Tongue (tissue), 2 donors: Measurements from ENCODE around the gene SPOP. TPM values are rescaled to one million over a fixed set of nuclear protein-coding genes. Genes with fewer than 3 reads are reported as not detected.

Source experiments
- DNase-seq: peaks from one replicate; pipeline ENCODE4 v3.0.0-alpha.2; 2015
- total RNA-seq: library from RNA; depleted of rRNA; stranded (reverse); fragments of >200 nt; gene quantifications from one replicate; pipeline ENCODE4 v1.2.3, GENCODE V29; 2014

SPOP gene
- total RNA-seq, 1 donor from 2014 or later: 131 TPM

DNA sequence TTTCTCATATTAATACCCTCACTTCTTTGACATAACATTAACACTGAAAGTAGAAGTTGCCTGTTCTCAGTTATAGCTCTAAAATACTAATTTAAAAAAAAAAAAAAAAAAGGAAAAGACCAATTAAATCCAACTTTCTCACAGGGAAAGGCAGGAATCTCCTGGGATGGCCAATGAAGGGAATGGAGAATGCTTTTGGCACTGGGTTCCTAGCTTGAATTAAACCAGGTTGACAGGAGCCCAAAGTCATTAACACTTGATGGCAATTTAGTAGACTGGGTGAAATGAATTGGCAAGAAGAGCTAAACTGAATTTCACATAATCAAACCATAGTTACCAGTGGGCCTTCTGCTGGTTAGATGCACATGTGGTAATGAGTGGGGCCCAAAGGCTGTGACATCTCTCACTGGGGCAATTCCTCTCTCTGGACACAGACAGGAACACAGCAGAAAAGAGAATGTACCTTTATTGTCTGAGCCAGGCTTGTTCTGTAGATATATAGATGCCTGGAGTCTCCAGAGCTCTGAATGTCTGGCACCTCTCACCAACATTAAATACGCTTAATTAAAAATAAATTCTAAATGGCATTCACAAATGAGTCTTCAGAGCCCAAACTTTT lies 64.6 kb downstream of the SPOP start:
- no peak for DNase-seq

DNA sequence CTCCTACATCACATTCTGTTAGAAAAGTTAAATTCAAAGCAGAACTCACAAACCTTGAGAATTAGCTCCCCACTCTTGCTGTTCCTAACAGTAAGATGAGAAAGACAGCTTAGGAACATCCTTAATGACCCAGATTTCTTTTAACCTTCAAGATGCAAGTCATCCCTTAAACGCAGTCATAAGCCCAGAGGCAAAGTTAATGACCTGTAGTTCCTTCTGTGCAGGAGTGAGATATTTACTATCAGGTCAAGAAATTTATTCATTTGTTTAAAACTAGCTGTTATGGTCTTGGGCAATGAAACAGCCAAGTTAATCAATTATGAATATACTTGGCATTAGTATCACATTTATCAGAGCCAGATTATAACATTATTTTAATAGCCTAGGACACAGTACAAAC lies 65.2 kb downstream of the SPOP start:
- DNase-seq: no peak

DNA sequence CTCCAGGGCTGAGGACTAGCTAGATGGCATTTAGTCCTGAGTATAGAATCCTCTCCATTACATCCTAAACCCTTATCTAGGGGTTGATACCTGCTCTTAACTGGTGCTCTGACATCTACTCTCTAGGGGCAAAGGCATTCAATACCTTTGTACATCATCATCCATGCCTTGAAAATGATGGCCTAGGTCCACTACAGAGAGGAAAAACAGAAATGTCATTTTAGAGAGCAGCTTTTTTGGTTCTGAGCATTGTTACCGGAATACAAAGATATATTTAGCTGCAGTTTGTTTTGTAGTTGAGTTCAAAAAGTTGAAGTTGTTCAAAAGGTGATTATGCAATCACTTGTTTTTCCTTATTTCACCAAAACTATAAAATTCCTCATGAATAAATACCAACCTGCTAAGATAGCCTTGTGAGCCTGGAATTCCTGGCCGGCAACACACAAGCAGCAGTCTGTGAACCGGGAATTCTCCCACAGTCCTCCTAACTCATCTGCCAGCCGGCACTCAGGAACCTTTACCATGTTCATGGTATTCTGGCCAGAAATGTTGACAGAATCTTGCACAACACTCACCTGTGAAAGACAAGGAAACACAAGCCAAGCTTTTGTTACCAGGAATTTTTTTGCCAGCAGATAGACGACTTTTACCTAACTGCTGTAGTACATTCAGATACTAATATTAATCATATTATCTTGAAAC lies 66.9 kb downstream of the SPOP start:
- DNase-seq: no peak

DNA sequence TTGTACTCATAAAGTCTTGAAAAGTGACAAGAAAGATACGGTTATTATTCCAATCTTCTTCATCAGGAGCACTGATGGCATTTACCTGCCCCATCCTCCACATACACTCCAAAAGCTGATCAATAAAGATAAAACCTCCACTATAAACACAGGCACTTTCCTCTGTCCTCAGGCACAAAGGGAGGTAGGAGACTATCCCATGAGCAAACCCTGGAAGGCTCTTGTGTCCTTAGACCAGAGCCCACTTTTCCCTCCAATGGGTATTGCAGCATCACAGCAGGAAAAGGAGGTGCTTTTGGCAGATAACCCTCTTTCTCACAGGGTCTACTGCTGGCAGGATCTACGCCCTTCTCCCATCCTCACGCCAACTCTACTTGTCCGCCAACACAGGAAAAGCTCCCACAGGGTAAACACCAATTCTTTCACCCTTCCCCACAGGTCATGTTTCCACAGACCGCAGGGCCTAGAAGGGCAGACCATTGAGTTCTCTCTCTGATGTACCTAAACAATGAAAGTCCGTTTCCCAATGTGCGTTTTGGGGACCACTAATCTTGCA lies 73.5 kb downstream of the SPOP start:
- DNase-seq: no peak

DNA sequence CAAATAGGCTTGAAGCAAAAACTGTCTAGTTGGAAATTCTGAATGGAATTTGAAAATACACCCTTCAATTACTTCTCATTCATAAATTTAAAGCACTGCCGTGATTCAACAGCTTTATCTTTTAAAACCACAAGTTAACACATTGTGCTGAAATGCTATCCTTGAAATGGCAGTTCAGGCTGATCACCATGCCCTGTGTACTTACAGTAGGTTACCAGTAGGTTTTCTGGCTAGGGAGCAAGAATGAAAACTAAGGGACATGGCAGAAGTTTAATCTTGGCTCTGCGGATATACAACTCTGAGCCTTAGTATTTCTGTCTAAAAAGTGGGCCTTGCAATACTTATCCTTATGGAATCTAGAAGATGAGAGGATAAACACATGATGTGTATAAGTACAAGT lies 74.2 kb downstream of the SPOP start:
- no peak for DNase-seq

DNA sequence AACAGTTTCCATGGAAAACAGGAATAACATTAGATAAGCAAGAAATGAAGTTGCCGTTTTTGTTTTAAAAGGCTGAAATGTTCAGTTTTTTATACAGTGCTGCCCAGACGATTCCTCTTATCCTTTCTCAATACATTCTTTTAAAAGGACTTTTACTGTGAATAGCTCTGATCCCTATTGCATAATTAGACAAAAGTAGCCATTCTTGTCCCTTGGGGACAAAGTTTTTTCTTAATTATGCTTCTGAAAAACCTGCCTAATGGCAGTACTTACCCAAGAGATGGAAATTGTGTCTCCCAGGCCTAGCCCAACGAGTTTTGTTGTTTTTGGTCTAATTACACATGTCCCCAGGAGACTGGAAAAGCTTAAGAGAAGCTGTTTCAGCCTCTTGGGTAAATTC lies 74.7 kb downstream of the SPOP start:
- DNase-seq: no peak

DNA sequence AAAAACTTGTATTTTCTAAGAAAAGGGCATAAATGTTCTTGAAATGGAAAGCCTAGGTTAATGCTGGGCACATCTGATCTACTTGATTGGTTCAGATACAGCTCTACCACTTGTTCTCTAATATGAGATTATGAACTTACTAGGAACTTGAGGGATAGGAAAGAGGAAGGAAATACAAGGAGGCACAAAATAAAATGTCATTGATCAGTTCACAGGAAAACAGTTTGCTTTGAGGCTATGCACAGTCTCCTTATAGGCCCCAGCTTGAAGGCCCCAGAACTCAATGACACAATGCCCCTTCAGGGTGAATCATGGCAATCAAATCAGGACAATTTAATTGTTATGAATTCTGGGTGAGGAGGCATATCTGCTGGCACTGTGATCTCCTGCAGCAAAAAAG lies 75.1 kb downstream of the SPOP start:
- DNase-seq: no peak

DNA sequence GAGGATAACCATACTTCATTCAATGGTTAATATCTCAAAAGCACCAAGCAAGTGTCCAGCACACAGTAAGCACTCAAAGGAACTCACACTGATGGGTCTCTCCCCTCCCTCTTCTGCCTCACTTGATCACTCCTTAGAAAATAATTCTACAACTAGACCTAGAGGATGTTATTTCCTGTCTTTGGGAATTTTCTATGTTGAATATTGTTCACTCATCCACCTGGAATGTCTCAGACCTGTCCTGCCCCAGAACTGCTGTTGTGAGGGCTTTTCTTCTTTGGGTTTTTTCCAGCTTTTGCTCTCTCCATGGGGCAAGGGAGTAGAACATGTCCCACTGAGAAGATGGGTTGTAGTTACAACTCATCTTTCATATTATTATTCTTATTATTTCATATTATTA lies 76.9 kb downstream of the SPOP start:
- DNase-seq: no peak

DNA sequence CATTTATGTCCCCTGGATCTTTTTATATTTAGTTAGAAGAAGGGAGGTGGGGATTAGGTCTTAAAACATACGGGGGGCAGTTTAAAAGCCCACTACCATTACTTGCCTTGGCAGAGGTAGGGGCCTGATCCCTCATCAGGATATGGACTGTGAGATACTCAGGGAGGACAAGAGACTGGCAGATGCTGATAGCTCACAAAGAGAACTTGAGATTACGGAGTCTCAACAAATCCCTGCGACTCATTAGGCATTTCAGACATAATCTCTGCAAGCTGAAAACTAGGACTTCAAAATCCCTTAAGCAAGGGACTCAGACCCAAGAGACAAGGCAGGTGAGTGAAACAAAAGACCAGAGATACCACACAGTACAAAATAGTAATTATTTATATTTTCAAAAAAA lies 79.0 kb downstream of the SPOP start:
- no peak for DNase-seq

DNA sequence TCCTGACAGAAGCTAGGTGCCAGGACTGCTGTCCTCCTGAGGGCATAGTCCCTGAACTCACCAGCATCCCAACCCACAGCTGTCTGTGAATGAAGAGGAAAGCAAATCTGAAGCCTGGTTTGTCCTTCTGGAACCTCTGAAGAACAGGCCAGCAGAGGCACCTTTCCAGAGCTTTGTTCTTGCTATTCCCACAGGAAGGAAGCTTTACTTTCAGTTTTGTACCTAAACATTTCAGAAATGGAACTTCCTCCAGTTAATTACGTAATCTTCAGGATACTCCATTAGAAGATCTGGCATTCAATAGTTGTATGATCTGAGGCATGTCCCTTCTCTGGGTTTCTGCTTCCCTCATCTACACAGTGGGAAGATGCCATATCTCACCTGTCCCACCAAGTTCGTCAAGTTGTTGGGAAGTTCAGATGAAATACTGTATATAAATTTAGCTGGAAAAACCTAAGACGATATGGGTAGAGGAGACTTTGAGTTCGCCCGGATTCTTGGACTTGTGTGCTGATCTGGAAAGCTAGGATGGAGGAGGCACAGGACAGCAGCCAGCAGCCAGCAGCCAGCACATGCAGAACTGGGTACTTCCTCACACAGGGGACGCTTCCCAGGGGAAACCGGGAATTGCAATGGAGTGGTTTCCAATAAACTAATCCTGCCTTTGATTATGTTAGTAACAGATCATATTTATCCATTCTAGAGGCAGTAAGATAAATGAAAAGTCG lies 79.8 kb downstream of the SPOP start:
- no peak for DNase-seq

DNA sequence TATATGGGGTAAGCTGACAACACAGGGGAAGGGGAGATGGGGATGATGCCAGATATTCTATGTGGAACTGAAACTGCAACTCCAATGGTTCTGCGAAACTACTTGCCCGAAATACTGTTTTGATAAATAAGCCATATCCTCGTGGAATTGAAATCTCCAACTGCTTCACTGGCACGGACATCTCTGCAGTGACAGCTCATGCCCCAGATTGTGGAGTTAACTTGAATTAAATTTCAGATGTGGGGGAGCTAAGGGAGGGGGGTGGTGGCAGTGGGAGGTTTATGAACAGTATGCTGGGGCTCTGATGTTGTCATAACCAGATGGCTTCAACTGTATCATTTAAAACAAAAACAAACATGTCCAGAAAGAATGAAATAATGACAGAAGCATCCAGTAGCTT lies 80.5 kb downstream of the SPOP start:
- no peak for DNase-seq

DNA sequence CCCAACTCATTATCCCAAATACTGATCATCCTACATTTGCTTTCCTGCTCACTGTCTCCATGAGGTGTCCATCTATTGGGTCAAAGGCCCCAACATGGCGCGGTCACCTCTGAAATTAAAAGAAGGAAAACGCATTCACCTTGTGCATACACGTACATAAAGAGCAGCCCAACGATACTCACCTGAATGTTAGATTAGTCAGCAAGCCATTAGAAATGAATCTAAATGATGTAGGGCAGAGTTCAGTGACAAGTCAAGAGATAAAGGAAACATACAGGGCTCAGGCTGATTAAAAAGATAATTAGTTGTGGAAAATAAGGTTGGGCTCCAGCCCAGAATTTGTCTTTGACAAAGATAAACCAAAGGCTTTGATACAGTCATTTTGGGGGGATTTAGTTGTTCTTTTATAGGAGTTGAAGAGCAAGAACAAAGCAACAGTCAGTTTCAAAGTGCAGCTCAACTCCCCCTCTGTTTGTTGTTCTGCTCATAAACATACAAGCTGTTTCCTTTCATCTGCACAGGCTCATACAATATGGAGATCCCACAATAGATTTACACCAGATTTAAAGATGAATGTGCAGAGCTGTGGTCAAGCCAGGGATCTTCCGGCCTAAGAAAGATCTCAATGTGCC lies 81.2 kb downstream of the SPOP start:
- DNase-seq: no peak

DNA sequence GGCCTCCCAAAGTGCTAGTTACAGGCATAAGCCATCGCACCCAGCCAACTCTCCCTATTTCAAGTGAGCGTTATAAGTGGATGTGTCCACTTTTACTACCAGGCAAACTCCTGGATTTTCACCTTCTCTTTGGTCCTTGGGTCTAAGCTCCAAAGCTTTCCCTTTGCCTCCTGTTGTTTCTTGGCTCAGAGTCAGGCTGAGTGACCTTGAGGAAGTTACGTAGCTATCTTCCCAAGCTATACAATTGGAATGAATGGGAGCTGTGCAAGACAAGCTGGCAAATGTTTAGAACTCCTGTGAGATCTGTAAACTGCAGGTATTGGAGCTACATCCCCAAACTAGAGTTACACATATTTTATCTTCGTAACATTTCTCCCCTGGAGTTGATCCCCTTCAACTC lies 81.9 kb downstream of the SPOP start:
- DNase-seq: no peak

DNA sequence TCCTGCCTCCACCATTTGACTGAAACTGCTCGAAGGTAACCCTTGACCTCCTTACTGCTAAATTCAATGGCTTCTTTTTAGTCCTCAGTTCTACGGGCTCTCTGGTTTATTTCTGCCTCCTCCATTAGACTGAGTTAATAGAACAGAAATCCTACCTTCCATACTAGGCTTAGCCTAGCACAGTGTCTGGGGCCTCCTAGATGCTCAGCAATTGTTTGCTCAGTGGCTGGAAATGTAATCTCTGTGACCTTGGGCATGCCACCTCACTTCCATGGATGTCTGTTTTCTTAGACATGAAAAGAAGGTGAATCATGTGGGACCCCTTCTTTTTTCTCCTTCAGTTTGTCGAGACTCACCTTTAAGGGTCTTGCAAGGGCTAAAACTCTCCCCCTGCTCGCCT lies 82.6 kb downstream of the SPOP start:
- no peak for DNase-seq

DNA sequence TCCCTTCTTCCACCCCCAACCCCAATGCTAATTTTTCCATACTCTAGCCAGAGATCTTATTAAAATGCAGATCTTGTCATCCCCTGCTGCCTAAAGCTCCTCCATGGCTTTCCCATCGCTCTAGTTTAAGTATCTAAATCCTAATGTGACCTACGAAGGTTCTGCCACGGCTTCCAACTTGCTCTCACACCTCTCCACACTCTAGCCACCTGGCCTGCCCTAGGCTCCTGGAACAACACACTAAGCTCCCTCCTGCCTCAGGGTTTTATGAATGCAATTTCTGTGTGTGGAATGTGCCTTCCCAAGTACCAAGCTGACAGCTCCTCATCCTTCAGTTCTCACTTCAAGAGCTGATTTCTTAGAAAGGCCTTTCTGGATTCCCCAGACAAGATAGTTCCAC lies 85.6 kb downstream of the SPOP start:
- DNase-seq: no peak

DNA sequence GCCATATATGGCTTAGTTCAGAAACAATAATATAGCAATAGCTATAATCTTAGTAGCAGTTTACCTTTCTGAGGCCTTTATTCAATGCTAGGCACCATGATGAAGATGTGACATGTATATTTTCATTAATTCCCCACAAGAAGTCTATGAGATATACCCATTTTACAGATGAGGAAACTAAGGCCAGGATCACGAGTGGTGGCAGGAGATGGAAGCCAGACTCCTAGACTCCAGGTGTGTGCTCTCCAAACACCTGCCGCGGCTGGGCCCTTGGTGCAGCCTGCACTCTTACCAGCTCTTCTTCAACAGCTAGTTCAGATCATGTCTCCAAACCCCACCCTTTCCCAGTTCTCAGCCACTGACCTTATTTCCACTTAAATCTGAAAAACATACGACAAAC lies 87.0 kb downstream of the SPOP start:
- DNase-seq: no peak

DNA sequence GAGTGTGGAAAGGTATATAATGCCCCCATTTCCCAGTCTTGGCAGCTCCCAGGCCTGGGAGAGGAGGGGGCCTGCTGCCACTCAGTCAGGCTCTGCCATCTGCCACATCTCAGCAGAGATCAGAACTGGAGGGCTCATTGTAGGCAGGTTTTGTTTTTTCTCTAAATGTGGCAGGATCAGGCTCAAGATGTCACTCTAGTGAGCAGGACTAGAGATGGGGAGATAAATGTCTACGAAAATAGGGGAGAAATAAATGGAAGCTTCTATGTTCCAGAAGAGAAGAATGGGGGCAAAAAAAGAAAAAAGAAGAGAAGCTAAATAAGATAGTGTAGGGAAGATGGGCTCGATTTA lies 88.3 kb downstream of the SPOP start:
- DNase-seq: no peak

DNA sequence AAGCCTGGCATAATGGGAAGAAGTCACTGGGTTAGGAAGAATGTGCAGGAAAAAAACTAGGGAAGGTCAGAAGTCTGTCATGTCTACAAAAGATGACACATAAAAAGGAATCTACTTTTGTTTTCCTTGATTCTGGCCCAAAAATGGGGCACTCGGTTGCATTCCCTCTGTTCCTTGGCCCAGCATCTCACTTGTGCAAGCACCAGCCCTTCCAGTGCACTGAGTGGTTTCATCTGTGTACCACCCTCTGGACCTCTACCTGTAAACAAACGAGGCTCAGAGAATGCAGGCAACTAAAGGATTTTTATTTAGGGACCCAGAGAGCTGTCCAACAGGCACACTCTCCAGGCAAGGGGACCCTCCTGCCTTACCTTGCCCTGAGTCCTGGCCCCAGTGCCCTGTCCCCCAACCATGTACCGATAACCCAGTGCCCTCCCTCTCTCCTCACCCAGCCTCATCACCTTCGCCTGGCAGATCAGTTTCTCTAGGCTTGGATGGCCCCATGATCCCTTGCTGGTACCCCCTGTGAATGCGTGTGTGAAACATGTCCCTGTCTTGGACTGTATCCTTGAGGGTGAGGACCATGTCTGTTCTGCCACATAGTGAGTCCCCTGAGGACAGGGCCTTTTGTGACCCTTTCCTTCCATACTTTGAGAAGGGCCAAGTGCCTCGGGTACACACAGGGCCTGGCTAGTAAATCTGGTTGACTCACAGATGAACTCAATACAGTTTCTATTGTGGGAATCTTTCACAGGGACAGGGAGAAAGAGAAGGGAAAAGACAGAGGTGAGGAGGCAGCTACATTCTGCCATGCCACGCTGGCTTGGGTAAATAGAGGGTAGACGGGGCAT lies 88.9 kb downstream of the SPOP start:
- DNase-seq: no peak

DNA sequence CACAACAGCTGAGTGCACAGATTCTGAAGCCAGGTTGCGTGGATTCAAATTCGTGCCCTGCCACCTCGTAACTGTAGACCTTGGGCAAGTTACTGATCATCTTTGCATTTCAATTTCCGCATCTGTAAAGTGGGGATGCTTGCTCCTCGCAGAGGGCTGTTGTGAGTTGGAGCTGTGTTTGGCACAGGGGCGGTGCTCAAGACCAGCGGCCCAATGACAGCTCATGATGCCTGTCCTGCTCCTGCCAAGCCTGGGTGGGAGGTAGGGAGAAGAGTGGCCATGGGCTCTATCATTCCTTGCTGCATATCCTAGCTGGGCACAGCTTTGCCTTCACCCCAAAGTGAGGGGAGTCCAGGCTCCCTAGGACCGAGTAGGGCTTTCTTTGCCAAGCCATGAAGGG lies 89.6 kb downstream of the SPOP start:
- DNase-seq: no peak

DNA sequence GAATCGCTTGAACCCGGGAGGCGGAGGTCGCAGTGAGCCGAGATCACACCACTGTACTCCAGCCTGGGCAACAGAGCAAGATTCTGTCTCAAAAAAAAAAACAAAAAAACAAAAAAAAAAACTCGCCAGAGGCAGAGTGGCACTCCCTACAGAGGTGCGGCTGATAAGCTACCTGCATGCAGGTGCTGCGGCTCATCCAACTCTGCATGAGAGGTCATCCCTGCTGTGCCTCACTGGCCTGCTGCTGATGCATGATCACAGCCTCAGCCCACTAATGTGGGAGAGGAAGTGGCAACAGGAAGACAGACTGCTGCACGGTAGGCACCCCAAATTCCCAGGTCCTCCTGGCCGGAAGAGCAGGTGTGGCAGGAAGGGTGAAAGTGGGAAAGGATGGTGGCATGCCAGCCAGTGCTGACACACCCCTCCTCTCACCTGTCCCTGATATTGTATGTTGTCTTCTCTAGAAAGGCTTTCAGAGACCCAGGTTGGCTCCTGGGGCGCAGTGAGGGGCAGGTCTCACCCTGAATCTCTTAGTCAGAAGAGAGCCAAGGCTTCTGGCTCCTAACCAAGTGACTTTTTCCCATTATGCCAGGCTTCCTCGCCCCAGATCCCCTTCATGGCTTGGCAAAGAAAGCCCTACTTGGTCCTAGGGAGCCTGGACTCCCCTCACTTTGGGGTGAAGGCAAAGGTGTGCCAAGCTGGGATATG lies 90.4 kb downstream of the SPOP start:
- DNase-seq: no peak

DNA sequence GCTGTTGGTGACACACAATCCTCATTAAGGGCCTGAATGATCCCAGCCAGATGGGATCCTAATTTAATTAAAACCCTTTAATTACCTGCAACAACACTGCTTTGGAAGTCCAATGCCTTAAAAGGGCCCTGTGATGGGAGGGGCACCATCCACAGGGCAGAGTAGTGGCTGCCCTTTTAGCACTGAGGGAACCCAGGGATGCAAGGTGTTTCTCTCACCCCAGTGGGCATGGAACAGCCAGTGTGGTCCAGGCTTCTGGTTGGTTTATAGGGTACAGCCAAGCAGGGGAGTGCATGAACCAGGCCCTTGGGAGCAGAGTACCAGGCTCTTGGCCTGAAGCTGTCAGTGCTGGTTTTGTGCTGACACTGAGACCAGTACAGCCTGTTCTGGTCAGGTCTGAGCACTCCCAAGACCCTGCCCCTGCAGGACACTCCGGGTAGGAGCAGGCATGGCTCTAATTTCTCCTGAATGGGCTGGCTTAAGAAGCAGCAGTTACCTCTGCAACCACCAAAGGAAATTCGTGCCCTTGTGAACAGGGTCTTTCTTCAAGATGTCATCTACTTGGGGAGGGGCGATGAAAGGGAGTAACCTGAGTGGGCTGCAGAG lies 92.4 kb downstream of the SPOP start:
- DNase-seq: no peak
